H1 (cell line): ENCODE results near the gene PDP2. TPM values are rescaled to one million over a fixed set of nuclear protein-coding genes. Genes with fewer than 3 reads are reported as not detected.
A peak's percentile ranks its signal among the peaks of the same experiment; 100 is the strongest.

Source experiments
- CTCF ChIA-PET: fragments of 300-600 bp; sonication (Branson Sonifier 250); formaldehyde crosslinking; loops from one replicate; lab custom pipeline; 2021; ENCODE audit not compliant: partially characterized antibody; lab: Charles Lee
- POLR2A ChIA-PET: fragments of 300-600 bp; sonication (Branson Sonifier 250); formaldehyde crosslinking; loops from one replicate; lab custom pipeline; 2021; ENCODE audit warnings: inconsistent platforms; ENCODE audit not compliant: partially characterized antibody; lab: Charles Lee
- DNase-seq, 2 experiments: peaks; one replicate each; pipeline versions ENCODE4 v3.0.0 to v3.0.0-alpha.2; 2010 to 2022; ENCODE audit warnings: low spot score in 2 of 2, low read depth in 1 of 2, mixed read lengths in 1 of 2
- FAIRE-seq: peaks from 2 replicates; lab custom pipeline; 2011; peaks lifted over from hg19 to GRCh38; lab: Jason Lieb, UNC
- H2AFZ ChIP-seq: 2 replicates; pipeline ENCODE4 v1.8.1; 2012; ENCODE audit warnings: low read length, inconsistent platforms
- H2AK5ac ChIP-seq: 2 replicates; pipeline ENCODE4 v1.6.1; 2013; ENCODE audit warnings: low read depth, low read length
- H2BK120ac ChIP-seq: replicated peaks from 2 replicates; pipeline ENCODE3; 2013; ENCODE audit warnings: low read depth, low read length, inconsistent platforms
- H2BK12ac ChIP-seq: 2 replicates; pipeline ENCODE4 v1.6.1; 2013; ENCODE audit warnings: low read depth, low read length
- H2BK15ac ChIP-seq: 2 replicates; pipeline ENCODE4 v1.6.1; 2013; ENCODE audit warnings: low read length
- H2BK20ac ChIP-seq: 2 replicates; pipeline ENCODE4 v1.6.1; 2013; ENCODE audit warnings: low read length
- H2BK5ac ChIP-seq: 2 replicates; pipeline ENCODE4 v1.6.1; 2013; ENCODE audit warnings: low read depth, low read length
- H3K14ac ChIP-seq: 2 replicates; pipeline ENCODE4 v1.6.1; 2013; ENCODE audit warnings: inconsistent platforms; ENCODE audit not compliant: insufficient read length
- H3K18ac ChIP-seq: 2 replicates; pipeline ENCODE4 v1.6.1; 2013; ENCODE audit warnings: low read length; ENCODE audit errors: extremely low read depth
- H3K23ac ChIP-seq: 2 replicates; pipeline ENCODE4 v1.6.1; 2013; ENCODE audit warnings: inconsistent platforms; ENCODE audit not compliant: insufficient read length
- H3K23me2 ChIP-seq: 2 replicates; pipeline ENCODE4 v1.6.1; 2013; ENCODE audit warnings: low read depth, low read length
- H3K27ac ChIP-seq: 2 replicates; pipeline ENCODE4 v1.6.1; 2011; ENCODE audit warnings: low read depth, low read length, inconsistent platforms
- H3K27me3 ChIP-seq, 4 experiments: replicated peaks in 1 of 4; 1 replicate in 1 of 4; 2 replicates in 3 of 4; pipeline versions ENCODE4 v1.6.1 to v1.8.1; 2011 to 2013; ENCODE audit warnings: low read length in 3 of 4, mild to moderate bottlenecking in 3 of 4, inconsistent platforms in 2 of 4, mixed read lengths in 2 of 4, moderate library complexity in 1 of 4; ENCODE audit not compliant: control insufficient read depth in 3 of 4, insufficient read depth in 3 of 4; ENCODE audit errors: extremely low read depth in 1 of 4
- H3K36me3 ChIP-seq, 4 experiments: 2 replicates each; pipeline versions ENCODE4 v1.6.1 to v1.8.1; 2011 to 2013; ENCODE audit warnings: mild to moderate bottlenecking in 4 of 4, low read length in 3 of 4, moderate library complexity in 2 of 4, control low read depth in 1 of 4, inconsistent platforms in 1 of 4; ENCODE audit not compliant: insufficient read depth in 4 of 4, control insufficient read depth in 2 of 4
- H3K4ac ChIP-seq: replicated peaks from 2 replicates; pipeline ENCODE3; 2013; ENCODE audit warnings: low read length, low read depth, mixed read lengths, inconsistent platforms; ENCODE audit not compliant: insufficient read length
- H3K4me1 ChIP-seq, 4 experiments: replicated peaks in 1 of 4; 1 replicate in 1 of 4; 2 replicates in 3 of 4; pipeline versions ENCODE4 v1.6.1 to v1.8.1; 2011 to 2013; ENCODE audit warnings: low read length in 3 of 4, inconsistent platforms in 2 of 4, mixed read lengths in 1 of 4; ENCODE audit not compliant: insufficient read depth in 4 of 4, control insufficient read depth in 3 of 4
- H3K4me2 ChIP-seq, 2 experiments: 2 replicates each; pipeline versions ENCODE4 v1.6.1 to v1.8.1; 2011 to 2013; ENCODE audit warnings: low read depth in 2 of 2, low read length in 2 of 2, control low read depth in 1 of 2, inconsistent platforms in 1 of 2, mild to moderate bottlenecking in 1 of 2; ENCODE audit not compliant: insufficient read depth in 1 of 2
- H3K4me3 ChIP-seq, 4 experiments: fragments of 200-600, 300-600 bp in 1 of 4; sonication (generic), shearing (Covaris generic), sonication (Bioruptor Twin) in 1 of 4; 2 replicates each; pipeline versions ENCODE4 v1.5.1 to v1.8.1; 2011 to 2016; ENCODE audit warnings: low read length in 4 of 4, low read depth in 3 of 4, control low read depth in 2 of 4, inconsistent platforms in 2 of 4, mild to moderate bottlenecking in 2 of 4, mixed read lengths in 1 of 4, moderate library complexity in 1 of 4; ENCODE audit not compliant: insufficient read depth in 2 of 4; ENCODE audit errors: extremely low read depth in 1 of 4
- H3K56ac ChIP-seq: replicated peaks from 2 replicates; pipeline ENCODE3; 2013; ENCODE audit warnings: low read depth, mild to moderate bottlenecking, mixed read lengths, low read length, inconsistent platforms; ENCODE audit not compliant: insufficient read length
- H3K79me1 ChIP-seq: 2 replicates; pipeline ENCODE4 v1.6.1; 2013; ENCODE audit warnings: low read depth, low read length, control low read depth
- H3K79me2 ChIP-seq, 2 experiments: 2 replicates each; pipeline versions ENCODE4 v1.6.1 to v1.8.1; 2012 to 2013; ENCODE audit warnings: low read length in 2 of 2, mild to moderate bottlenecking in 2 of 2, inconsistent platforms in 1 of 2; ENCODE audit not compliant: insufficient read depth in 2 of 2, control insufficient read depth in 1 of 2
- H3K9ac ChIP-seq, 4 experiments: replicated peaks in 1 of 4; 1 replicate in 1 of 4; 2 replicates in 3 of 4; pipeline versions ENCODE4 v1.6.1 to v1.8.1; 2011 to 2013; ENCODE audit warnings: low read depth in 3 of 4, low read length in 3 of 4, control low read depth in 2 of 4, mild to moderate bottlenecking in 2 of 4, moderate library complexity in 2 of 4, inconsistent platforms in 1 of 4; ENCODE audit errors: extremely low read depth in 1 of 4
- H3K9me3 ChIP-seq, 2 experiments: 2 replicates each; pipeline versions ENCODE4 v1.6.1 to v1.8.1; 2012 to 2013; ENCODE audit warnings: mild to moderate bottlenecking in 2 of 2, moderate library complexity in 2 of 2, control low read depth in 1 of 2, inconsistent platforms in 1 of 2, low read depth in 1 of 2, low read length in 1 of 2, mixed read lengths in 1 of 2; ENCODE audit not compliant: insufficient read depth in 2 of 2
- H4K20me1 ChIP-seq, 2 experiments: replicated peaks in 1 of 2; 2 replicates each; pipeline versions ENCODE3 to v1.8.1; 2011 to 2013; ENCODE audit warnings: inconsistent platforms in 2 of 2, low read length in 2 of 2, mild to moderate bottlenecking in 1 of 2; ENCODE audit not compliant: insufficient read depth in 2 of 2, control insufficient read depth in 1 of 2
- H4K5ac ChIP-seq: 2 replicates; pipeline ENCODE4 v1.6.1; 2013; ENCODE audit warnings: low read length, low read depth, mixed read lengths, inconsistent platforms; ENCODE audit not compliant: insufficient read length
- H4K8ac ChIP-seq: 2 replicates; pipeline ENCODE4 v1.8.0; 2013; ENCODE audit warnings: mild to moderate bottlenecking, moderate library complexity, low read length, inconsistent platforms; ENCODE audit not compliant: insufficient read depth; ENCODE audit errors: extremely low read depth
- H4K91ac ChIP-seq: replicated peaks from 2 replicates; pipeline ENCODE3; 2013; ENCODE audit warnings: low read length, mixed read lengths, inconsistent platforms; ENCODE audit not compliant: insufficient read length
- CHD2 ChIP-seq: IDR thresholded peaks from 2 replicates; pipeline ENCODE4 v1.6.1; 2012; ENCODE audit warnings: low read length, improper control_type of control experiment
- FOSL1 ChIP-seq: IDR thresholded peaks from 2 replicates; pipeline ENCODE4 v1.6.1; 2011; ENCODE audit warnings: mild to moderate bottlenecking, low read depth, low read length, moderate library complexity; ENCODE audit not compliant: insufficient read depth
- KDM1A ChIP-seq: fragments of 200-600, 300-600 bp; sonication (generic); IDR thresholded peaks from 2 replicates; pipeline ENCODE4 v1.7.1; 2016; ENCODE audit warnings: mild to moderate bottlenecking, low read length, borderline replicate concordance
- NRF1 ChIP-seq: IDR thresholded peaks from 2 replicates; pipeline ENCODE4 v1.6.1; 2011; ENCODE audit warnings: mild to moderate bottlenecking, low read depth, low read length, improper control_type of control experiment
- TCF12 ChIP-seq: IDR thresholded peaks from 2 replicates; pipeline ENCODE4 v1.6.1; 2011; ENCODE audit warnings: low read depth, mild to moderate bottlenecking, low read length
- WGBS, 2 experiments: shearing (Covaris generic) in 1 of 2; methylation state at CpG; one replicate each; pipeline versions ENCODE4 v1.1.6 to v1.1.7; 2013 to 2015; ENCODE audit warnings: low lambda C conversion rate in 2 of 2, mixed read lengths in 2 of 2, inconsistent platforms in 1 of 2, low coverage in 1 of 2, missing lambda C conversion rate in 1 of 2; ENCODE audit not compliant: insufficient replicate concordance in 2 of 2, insufficient coverage in 1 of 2, insufficient read length in 1 of 2; ENCODE audit errors: extremely low coverage in 1 of 2, missing lambda C conversion rate in 1 of 2; 5-methylcytosine and 5-hydroxymethylcytosine counted together
- polyA plus RNA-seq, 7 experiments: library from polyadenylated mRNA; depleted of rRNA in 3 of 7; stranded (reverse) in 5 of 7; unstranded in 2 of 7; fragments of >200 nt in 5 of 7; fragments of 200-250 nt in 2 of 7; gene quantifications; 1 replicate in 5 of 7; 2 replicates in 1 of 7; 4 replicates in 1 of 7; pipeline versions ENCODE4 v1.2.1 to v1.2.3, GENCODE V29; 2011 to 2013; ENCODE audit warnings: missing spikeins in 2 of 7, mixed read lengths in 2 of 7
- total RNA-seq: library from RNA; stranded (reverse); fragmentation: NEBNext Ultra II Directional; extraction: Animal tissue kit (Norgen Biotek cat#: 25700); gene quantifications from 2 replicates; pipeline ENCODE4 v1.2.1, GENCODE V29; 2021

PDP2 gene
- total and polyA plus RNA-seq, 2 of the 8 experiments (the other 6 are each of a cell fraction or from before 2014, with no cell fraction given), result 11.7 to 36.5 TPM

DNA sequence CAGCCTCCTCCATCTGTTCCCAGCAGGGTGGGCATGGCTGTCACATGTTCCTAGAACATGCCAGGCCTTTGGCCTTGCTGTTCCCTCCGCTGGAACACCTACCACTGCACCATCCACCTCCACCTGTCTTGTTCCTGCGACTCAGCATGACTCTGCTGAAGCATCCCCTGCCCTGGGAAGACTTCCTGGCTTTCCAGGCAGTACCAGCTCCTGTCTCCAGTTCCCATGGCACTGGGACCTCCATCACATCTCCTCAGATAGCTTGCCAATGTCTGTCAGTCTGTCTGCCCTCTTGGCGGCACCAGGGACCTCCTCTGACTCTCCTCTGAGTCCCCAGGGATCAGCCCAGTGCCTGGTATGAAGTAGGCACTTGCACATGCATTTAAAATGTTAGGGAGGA, 15.7 kb downstream of the PDP2 start:
- no peak overlapping the region for H2BK120ac ChIP-seq
- H2AFZ ChIP-seq, result no peak overlapping the region
- no peak overlapping the region; the same call in 1 of the 2 replicates for H2BK12ac ChIP-seq
- H4K5ac ChIP-seq, result no peak overlapping the region
- H4K8ac ChIP-seq, result no peak overlapping the region
- ChIA-PET CTCF (interaction anchor here (1.0 to 42.0 kb wide), 22 partner anchors 10 to 308 kb away, joined by 3 to 1009 read pairs (median 4); partner anchors contain the start of genes B3GNT9, CDH16, CIAO2B and PDP2), POLR2A (interaction anchor here (1.3 to 2.2 kb wide), 2 partner anchors 17 to 31 kb away, joined by 3 to 6 read pairs; no protein-coding TSS in a partner anchor)
- H2AK5ac ChIP-seq, result no peak overlapping the region
- WGBS, 2 experiments, result 95% methylated on average over 3 of the region's 3 CpGs; no CpG with 5 or more reads in 1 of the 2 experiments
- H3K36me3 ChIP-seq, result no peaks in the 10 kb centered on the region
- H3K4me2 ChIP-seq, result no peak overlapping the region
- peaks cover 0 to 6% (median 2%) of the 10 kb centered on the region in 4 experiments; a peak in 3 of 7 replicates for H3K4me1 ChIP-seq
- H2BK5ac ChIP-seq, result no peak overlapping the region
- H3K14ac ChIP-seq, result no peak overlapping the region
- H3K9me3 ChIP-seq, result no peaks in the 10 kb centered on the region
- DNase-seq (no peak), FAIRE-seq (no peak)
- H2BK20ac ChIP-seq, result no peak overlapping the region
- no peaks in the 10 kb centered on the region for H3K79me1 ChIP-seq
- H2BK15ac ChIP-seq, result no peak overlapping the region
- peak overlapping the region; percentile 28 for H3K56ac ChIP-seq
- no peak overlapping the region for H4K91ac ChIP-seq
- TF ChIP-seq FOSL1, result no peak
- TF ChIP-seq NRF1, result no peak
- no peak for TF ChIP-seq KDM1A
- TF ChIP-seq TCF12, result no peak
- TF ChIP-seq CHD2, result no peak
- no peak overlapping the region for H3K23ac ChIP-seq
- no peak overlapping the region; the same call in 1 of the 2 replicates for H3K18ac ChIP-seq
- H3K9ac ChIP-seq, result no peak overlapping the region
- H3K79me2 ChIP-seq, result no peaks in the 10 kb centered on the region
- H3K27me3 ChIP-seq, result no peaks in the 10 kb centered on the region; a peak in 1 of 7 replicates
- H4K20me1 ChIP-seq, result peaks cover 4 to 9% of the 10 kb centered on the region in 2 experiments
- no peaks in the 10 kb centered on the region for H3K23me2 ChIP-seq
- H3K4me3 ChIP-seq, result no peak overlapping the region
- H3K27ac ChIP-seq, result no peak overlapping the region
- no peak overlapping the region for H3K4ac ChIP-seq
